ENCODE results near the gene GPR3.

Gene GPR3

GRCh38 chr1:27439150-27439549, 46.7 kb downstream of the GPR3 start:
- H3K36me3 Mint-ChIP-seq (ENCODE audit: insufficient read depth), result peaks cover 12% of the 10 kb centered on the region
- no peak for DNase-seq
- H3K4me3 Mint-ChIP-seq, result peak overlapping the region in 1 of 2 donors; percentile 5
- no peaks in the 10 kb centered on the region for H3K9me3 Mint-ChIP-seq
- H3K4me1 Mint-ChIP-seq (ENCODE audit: low read depth in 2 of 2), result peaks cover 42 to 58% of the 10 kb centered on the region in 2 donors
- H3K27me3 Mint-ChIP-seq, result no peaks in the 10 kb centered on the region
- ATAC-seq (replicated peaks), result no peak
- peak overlapping the region; percentile 55 to 90 for H3K27ac Mint-ChIP-seq

DNA sequence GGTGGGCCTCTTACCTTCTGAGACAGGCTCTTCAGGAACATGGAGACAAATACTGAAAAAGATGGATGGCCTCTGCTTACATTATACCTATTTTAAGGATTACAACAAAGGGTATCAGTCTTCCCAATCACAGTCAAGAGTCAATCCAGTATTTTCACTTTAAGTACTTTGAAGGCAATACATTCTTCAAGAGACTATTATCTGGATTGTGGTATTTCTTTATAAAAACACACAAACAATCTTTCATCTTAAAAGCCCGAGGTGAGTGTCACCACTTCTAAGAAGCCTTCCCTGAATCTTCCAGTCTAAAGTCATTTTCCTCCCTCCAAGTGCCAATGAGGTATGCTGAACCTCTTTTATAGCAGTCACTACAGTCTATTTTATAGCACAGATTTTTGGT, 52.2 kb downstream of the GPR3 start:
- Mint-ChIP-seq H3K4me3 (no peak overlapping the region), H3K36me3 (ENCODE audit: insufficient read depth) (peaks cover 14% of the 10 kb centered on the region), H3K9me3 (no peaks in the 10 kb centered on the region), H3K4me1 (ENCODE audit: low read depth in 2 of 2) (peaks cover 36 to 44% of the 10 kb centered on the region in 2 donors), H3K27me3 (no peaks in the 10 kb centered on the region), H3K27ac (peak overlapping the region; percentile 61 to 90)
- ATAC-seq (replicated peaks) (no peak), DNase-seq (no peak)

Data from effector memory CD8-positive, alpha-beta T cell (primary cell).